Non-pigmented ciliary epithelial cell (primary cell): ENCODE measurements around the gene TACSTD2.
A peak's percentile ranks its signal among the peaks of the same experiment; 100 is the strongest.
"Not testable (repeated sequence)": the region's sequence is repeated elsewhere in the genome, so short reads cannot be mapped to it uniquely, and the experiment has no call there.

Source experiments
- DNase-seq: peaks from one replicate; pipeline ENCODE4 v3.0.0-alpha.2; 2010; ENCODE audit warnings: low read depth

TACSTD2 gene

GRCh38 chr1:58576727-58577653, at the start of gene TACSTD2:
TACSTD2 (minus strand) TSS chr1:58577252; CDS start chr1:58577156, 96 bp downstream.
- DNase-seq, result no peak

DNA sequence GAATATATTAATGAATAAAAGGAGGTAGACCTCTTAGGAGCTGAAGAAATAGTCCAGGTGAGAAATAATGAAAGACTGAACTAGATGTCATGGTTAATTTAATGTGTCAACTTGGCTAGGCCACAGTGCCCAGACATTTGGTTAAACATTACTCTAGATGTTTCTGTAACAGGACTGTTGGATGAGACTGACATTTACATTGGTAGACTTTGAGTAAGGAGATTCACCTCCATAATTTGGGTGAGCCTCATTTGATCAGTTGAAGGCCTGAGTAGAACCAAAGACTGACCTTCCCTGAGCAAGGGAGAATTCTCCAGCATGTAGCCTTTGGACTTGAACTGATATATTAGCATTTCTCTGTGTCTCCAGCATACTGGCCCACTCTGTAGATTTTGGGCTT, 49.2 kb upstream of the TACSTD2 start:
- DNase-seq, result no peak

DNA sequence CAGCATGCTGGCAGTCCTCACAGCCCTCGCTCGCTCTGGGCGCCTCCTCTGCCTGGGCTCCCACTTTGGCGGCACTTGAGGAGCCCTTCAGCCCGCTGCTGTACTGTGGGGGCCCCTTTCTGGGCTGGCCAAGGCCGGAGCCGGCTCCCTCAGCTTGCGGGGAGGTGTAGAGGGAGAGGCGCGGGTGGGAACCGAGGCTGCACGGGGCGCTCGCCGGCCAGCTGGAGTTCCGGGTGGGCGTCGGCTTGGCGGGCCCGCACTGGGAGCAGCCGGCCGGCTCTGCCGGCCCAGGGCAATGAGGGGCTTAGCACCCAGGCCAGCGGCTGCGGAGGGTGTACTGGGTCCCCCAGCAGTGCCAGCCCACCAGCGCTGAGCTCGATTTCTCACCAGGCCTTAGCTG, 46.2 kb upstream of the TACSTD2 start:
- DNase-seq, result not testable (repeated sequence)

- no peak for DNase-seq
Measured at GRCh38 chr1:58622571-58622970, 45.5 kb upstream of the TACSTD2 start.

DNA sequence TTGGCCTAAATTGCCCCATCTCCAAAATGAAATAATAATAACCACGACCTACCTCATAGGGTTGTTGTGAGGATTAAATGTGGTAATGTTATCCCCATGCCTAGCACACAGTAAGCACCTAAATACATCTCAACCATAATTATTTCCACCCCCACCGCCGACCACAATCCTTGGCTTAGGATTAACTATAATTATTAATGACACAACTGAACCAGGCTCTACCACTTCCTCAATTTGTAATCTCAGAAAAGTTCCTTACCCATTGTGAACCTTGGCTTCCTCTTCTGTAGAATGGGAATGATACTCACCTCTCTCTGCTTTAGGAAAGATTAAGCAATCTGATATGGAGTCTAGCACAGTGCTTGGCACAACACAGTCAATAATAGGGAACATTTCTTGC, 44.3 kb upstream of the TACSTD2 start:
- no peak for DNase-seq

DNA sequence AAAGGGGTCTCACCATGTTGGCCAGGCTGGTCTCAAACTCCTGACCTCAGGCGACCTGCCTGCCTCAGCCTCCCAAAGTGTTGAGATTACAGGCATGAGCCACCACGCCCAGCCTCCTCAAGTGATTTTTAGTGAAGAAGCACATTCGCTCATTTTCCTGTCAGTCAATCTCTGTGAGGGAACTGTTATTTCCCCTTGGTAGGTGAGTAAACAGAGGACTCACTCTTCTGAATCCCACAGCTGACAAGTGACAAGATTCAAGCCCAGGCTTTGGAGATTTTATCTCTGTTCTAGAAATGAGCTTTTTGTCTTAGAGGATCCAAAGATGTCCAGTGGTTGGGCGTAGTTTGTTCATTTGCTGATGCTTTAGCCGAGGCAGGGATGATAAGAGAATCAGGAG, 43.9 kb upstream of the TACSTD2 start:
- no peak for DNase-seq

DNA sequence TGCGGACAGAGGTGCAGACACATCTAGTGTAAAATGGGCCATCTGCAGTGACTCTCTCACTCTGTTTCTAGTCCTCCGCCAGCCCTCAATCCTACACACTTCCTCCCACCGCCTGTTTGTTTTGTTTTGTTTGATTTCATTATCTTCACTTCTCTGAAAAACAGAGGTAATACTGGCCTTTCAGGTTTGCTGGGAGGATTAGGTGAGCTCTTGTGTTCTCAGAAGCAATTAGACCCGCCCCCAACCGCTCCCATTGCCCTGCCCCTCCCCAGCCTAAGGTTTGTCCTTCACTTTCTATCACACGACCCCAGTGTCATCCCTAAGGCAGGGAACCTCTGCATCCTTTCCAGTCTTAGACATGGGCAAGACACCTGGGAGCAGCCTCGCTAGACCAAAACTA, 43.2 kb upstream of the TACSTD2 start:
- no peak for DNase-seq

- DNase-seq, result no peak
Measured at GRCh38 chr1:58619286-58620054, 42.4 kb upstream of the TACSTD2 start.

GRCh38 chr1:58618303-58618702, 41.3 kb upstream of the TACSTD2 start:
- DNase-seq, result peak; percentile 91

DNA sequence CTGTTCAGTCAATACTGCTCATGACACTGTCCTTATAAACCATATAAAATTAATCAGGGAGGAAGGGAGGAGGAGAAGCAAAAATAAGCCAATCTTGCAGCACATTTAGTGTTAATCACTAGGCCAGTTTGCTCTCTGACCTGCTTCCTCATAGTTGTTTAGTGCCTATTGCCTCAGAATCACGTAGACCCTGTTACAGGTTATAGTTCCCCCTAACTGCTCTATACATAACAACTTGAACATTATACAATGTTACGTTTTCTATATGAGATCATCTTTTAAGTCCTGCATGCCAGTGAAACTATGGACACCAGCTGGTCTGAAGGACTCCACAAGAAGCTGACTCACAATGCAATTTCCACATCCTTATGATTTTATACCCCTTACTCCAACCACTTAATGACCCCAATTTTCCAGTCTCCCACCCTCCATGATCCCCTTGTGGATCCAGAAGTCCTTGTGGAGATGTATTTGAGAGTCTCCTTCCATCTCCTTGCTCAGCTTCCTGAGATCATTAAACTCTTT, 34.9 kb upstream of the TACSTD2 start:
- DNase-seq, result no peak

GRCh38 chr1:58608945-58609344, 31.9 kb upstream of the TACSTD2 start:
- no peak for DNase-seq

DNA sequence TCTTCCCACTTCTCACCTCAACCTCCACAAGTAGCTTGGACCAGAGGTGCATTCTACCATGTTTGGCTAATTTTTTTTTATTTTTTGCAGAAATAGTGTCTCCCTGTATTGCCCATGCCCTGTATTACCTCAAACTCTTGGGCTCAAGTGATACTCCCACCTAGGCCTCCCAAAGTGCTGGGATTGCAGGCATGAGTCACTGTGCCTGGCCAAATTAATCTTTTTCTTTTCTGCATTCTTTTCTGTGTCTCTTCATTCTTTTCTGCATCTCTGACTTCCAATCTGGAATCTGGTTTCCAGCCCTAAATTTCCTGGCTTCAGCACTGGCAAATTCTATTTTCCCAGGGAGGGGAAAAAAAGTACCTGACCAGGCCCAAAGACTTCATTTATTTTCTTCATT, 31.2 kb upstream of the TACSTD2 start:
- DNase-seq, result no peak

GRCh38 chr1:58607391-58607790, 30.3 kb upstream of the TACSTD2 start:
- no peak for DNase-seq

GRCh38 chr1:58601921-58602320, 24.9 kb upstream of the TACSTD2 start:
- not testable (repeated sequence) for DNase-seq

- DNase-seq, result no peak
Measured at GRCh38 chr1:58597996-58598395, 20.9 kb upstream of the TACSTD2 start.

GRCh38 chr1:58597076-58597475, 20.0 kb upstream of the TACSTD2 start:
- DNase-seq, result no peak

- DNase-seq, result no peak
Measured at GRCh38 chr1:58596631-58597052, 19.6 kb upstream of the TACSTD2 start.

- DNase-seq, result no peak
Measured at GRCh38 chr1:58594546-58594945, 17.5 kb upstream of the TACSTD2 start.

DNA sequence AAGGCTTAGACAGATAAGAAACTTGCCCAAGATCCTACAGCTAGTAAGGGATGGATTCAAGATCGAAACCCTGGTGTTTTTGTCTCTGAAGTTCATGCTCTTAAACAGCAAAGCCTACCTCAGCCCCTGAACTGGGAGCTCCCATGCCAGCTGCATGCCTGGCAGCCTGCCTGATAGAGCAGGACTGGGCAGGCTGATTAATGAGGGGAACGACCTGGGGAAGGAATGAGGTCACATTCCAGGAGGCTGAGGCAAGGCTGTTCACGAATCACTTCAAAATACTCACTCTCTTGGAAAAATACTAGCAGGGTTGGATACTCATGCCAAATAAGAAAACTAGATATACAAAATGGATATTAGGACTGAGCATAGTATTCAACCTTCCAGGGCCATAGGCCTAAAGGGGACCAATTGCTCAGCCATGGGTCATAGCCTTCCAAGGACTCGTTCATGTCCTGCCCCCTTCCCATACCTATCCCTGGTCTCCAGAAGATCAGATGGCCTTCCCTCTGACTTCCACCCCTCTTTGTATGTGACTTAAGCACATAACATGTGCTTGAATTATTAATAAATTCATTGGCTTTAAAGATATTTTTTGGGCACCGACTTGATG, 15.6 kb upstream of the TACSTD2 start:
- peak; percentile 68 for DNase-seq

- no peak for DNase-seq
Measured at GRCh38 chr1:58591806-58592205, 14.8 kb upstream of the TACSTD2 start.

GRCh38 chr1:58590019-58590418, 13.0 kb upstream of the TACSTD2 start:
- no peak for DNase-seq

DNA sequence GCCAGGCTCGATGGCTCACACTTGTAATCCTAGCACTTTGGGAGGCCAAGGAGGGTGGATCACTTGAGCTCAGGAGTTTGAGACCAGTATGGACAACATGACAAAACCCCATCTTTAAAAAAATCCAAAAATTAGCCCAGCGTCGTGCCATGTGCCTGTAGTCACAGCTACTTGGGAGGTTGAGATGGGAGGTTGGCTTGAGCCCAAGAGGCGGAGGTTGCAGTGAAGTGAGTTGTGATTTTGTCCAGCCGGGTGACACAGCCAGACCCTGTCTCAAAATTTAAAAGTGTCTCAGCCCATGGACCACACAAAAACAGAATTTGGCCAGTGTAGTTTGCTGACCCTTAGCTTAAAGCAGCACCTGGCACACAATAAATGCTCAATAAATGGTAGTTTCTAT, 11.3 kb upstream of the TACSTD2 start:
- no peak for DNase-seq
